D721Med (cell line): Measurements from ENCODE around the gene SOBP.

ENCODE experiments used
- DNase-seq: peaks from one replicate; pipeline ENCODE4 v3.0.0; 2011; ENCODE audit warnings: low spot score; ENCODE audit not compliant: insufficient read length
- FAIRE-seq: peaks from 2 replicates; lab custom pipeline; 2011; peaks lifted over from hg19 to GRCh38; lab: Jason Lieb, UNC
- CTCF ChIP-seq: IDR thresholded peaks from 2 replicates; pipeline ENCODE4 v1.5.1; 2012; ENCODE audit warnings: mild to moderate bottlenecking, control low read depth; ENCODE audit not compliant: insufficient read depth; ENCODE audit errors: missing control alignments

Gene SOBP

GRCh38 chr6:107679457-107679856, 189.5 kb downstream of the SOBP start:
- FAIRE-seq (no peak), DNase-seq (no peak)
- no peak for TF ChIP-seq CTCF

- no peak for TF ChIP-seq CTCF
- FAIRE-seq (no peak), DNase-seq (no peak)
These were observed 192.8 kb downstream of the SOBP start for GRCh38 chr6:107682721-107683120.

- TF ChIP-seq CTCF: no peak
- no peak for DNase-seq
- no peak for FAIRE-seq
These were observed 193.3 kb downstream of the SOBP start for GRCh38 chr6:107683183-107683582.

- no peak for DNase-seq
- no peak for TF ChIP-seq CTCF
- no peak for FAIRE-seq
These were observed 195.1 kb downstream of the SOBP start for GRCh38 chr6:107684996-107685395.

- TF ChIP-seq CTCF: no peak
- no peak for FAIRE-seq
These were observed 199.3 kb downstream of the SOBP start for GRCh38 chr6:107689190-107689589.

GRCh38 chr6:107689951-107690642, 200.2 kb downstream of the SOBP start:
- no peak for TF ChIP-seq CTCF
- FAIRE-seq: no peak
- no peak for DNase-seq

More at GRCh38 chr6:107689190-107689589, 199.3 kb downstream of the SOBP start:
- DNase-seq: no peak

- no peak for TF ChIP-seq CTCF
- DNase-seq: no peak
- FAIRE-seq: no peak
These were observed 200.7 kb downstream of the SOBP start for GRCh38 chr6:107690643-107691061.
